ENCODE measurements around the gene KDM4B.
A peak's percentile ranks its signal among the peaks of the same experiment; 100 is the strongest.

- TF ChIP-seq EP300 (IDR thresholded peaks at IDR 0.05; ENCODE audit: borderline replicate concordance in 1 of 2, low read depth in 1 of 2, low read length in 1 of 2) (no peak), YY1 (IDR thresholded peaks at IDR 0.05; ENCODE audit: low read depth) (no peak), SIN3A (IDR thresholded peaks at IDR 0.05; ENCODE audit: borderline replicate concordance, low read depth, low read length) (peak; percentile 67; the same call in 1 of the 2 replicates), CTCF (IDR thresholded peaks at IDR 0.05) (no peak)
Measured at GRCh38 chr19:4968462-4969291, at the start of gene KDM4B.
